ENCODE data around the gene PTPRZ1. TPM values are rescaled to one million over a fixed set of nuclear protein-coding genes. Genes with fewer than 3 reads are reported as not detected.

The PTPRZ1 gene
- total RNA-seq, 1 donor from 2014 or later = 2.2 TPM

DNA sequence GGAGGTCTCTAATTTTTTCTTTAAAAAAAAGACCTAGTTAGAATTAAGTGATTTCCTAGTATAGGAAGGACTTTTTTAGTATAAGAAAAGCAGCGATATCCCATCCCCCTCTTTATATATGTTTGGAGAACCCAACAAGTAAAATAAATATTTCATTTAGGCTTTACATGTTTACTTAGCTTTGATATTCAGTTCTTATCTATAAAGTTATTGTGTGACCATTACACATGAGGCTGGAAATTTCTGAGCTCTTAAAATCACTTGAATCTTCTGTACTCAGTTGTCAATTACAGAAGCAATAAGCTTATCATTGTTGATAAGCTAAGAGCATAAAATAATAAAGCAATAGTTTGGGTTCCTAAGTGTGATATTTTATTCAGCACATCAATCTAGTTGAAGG lies 181.4 kb downstream of the PTPRZ1 start:
- DNase-seq (ENCODE audit: low spot score) = no peak

- DNase-seq (ENCODE audit: low spot score) = no peak
Measured at GRCh38 chr7:122055073-122055472, 182.1 kb downstream of the PTPRZ1 start.

DNA sequence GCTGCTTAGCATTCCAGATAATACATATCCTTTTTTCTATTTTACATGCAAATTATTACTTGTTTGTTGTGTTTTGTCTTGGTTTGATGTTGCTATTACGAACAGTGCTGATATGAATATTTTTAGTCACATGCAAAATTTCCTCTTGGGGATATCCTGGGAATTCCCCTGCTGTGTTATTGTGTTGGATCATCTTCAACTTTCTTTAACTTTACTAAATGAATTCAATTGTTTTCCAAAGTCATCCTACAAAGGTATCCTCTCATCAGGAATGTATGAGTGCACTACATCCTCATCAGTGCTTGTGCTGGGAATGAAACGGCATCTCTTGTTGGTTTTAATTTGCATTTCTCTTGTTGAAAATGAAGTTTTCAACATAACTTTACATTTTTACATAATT lies 184.0 kb downstream of the PTPRZ1 start:
- DNase-seq (ENCODE audit: low spot score) = no peak

- DNase-seq (ENCODE audit: low spot score) = no peak
Measured at GRCh38 chr7:122059542-122059941, 186.6 kb downstream of the PTPRZ1 start.

- no peak for DNase-seq (ENCODE audit: low spot score)
Measured at GRCh38 chr7:122063146-122063545, 190.2 kb downstream of the PTPRZ1 start.

DNA sequence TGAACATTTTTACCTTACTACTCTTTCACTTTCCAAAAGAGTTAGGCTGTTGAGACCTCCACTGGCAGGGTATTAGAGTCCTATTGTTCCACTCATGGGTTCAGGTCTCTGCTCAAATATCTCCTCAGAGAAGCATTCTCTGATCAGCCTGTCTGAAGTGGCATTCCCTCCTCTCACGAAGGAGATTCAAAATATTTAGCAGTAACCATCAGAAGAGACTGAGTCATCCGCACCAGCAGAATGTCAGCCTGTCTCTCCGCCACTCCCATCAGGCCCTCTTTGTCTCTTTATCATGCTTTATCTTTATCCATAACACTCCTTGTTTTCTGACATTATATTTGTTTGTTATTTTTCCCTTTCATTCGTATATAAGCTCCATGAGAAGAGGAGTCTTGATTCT lies 192.0 kb downstream of the PTPRZ1 start:
- DNase-seq (ENCODE audit: low spot score) = no peak

GRCh38 chr7:122067077-122067476 lies 194.1 kb downstream of the PTPRZ1 start:
- no peak for DNase-seq (ENCODE audit: low spot score)

DNA sequence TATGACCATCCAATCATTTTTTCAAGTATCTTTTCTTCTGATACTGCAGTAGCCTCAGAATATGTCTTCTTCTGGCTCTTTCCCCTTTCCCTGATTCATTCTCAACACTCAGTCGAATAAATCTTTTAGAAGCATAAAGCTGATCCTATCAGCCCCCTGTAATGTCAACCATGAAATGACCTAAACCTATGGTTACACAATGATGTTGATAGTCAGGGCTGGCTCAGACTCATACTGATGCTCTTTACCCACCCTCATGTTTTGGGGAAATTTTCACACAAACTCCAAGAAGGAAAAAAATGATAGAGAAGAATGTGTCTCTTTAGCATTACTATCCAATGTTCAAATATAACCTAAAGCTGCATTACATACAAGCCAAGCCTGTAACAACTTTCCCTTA lies 195.1 kb downstream of the PTPRZ1 start:
- no peak for DNase-seq (ENCODE audit: low spot score)

DNA sequence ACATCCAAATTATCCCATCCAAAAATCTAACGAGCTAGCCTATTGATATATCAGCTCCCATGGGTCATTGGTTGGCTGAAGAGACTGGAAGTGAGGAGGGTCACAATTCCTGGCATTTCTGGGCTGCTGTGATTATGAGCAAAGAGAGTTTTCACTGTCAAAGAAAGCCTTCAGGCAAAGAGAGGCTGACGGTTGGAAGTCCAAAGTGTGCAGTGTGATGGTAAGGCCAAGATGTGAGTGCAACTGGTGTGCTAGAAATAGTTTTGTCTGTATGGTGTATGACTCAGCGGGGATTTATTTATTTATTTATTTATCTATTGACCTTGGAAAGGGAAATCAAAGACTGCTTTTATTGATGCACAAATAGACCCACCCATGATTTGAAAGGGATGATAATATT lies 196.0 kb downstream of the PTPRZ1 start:
- DNase-seq (ENCODE audit: low spot score) = no peak

DNA sequence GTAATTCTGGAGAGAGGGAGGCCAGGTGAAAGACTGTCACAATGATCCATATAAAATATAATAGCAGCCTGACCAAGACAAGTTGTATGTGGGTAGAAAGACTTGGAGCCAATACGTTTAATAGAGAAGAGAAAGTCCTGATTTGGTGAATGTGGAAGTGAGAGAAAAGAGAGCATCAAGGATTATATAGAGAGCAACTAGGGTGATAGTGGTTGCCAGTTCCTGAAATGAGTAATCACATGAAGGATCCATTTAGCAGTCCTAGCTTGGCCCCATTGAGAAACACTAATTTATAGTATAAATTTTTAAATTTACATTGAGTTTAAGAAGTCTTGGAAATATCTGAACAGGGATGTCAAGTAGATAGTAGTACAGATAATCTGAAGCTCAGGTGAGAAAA lies 197.1 kb downstream of the PTPRZ1 start:
- no peak for DNase-seq (ENCODE audit: low spot score)

GRCh38 chr7:122070834-122071233 lies 197.9 kb downstream of the PTPRZ1 start:
- DNase-seq (ENCODE audit: low spot score) = no peak

DNA sequence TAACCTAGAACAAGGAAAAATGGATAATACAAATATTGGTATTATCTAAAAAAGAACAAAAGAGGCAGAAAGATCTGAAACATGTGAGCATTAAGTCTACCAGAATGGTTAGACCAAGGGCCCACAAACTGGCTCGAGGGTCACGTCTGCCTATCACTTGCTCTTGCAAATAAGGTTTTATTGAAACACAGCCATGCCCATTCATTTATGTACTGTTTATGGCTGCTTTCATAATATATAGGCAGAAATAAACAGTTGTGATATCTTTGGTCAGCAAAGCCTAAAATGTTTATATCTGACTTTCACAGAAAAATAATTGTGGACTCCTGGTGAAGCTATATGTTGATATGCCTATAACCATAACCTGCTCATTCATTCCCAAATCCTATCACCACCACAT lies 199.3 kb downstream of the PTPRZ1 start:
- DNase-seq (ENCODE audit: low spot score) = no peak

DNA sequence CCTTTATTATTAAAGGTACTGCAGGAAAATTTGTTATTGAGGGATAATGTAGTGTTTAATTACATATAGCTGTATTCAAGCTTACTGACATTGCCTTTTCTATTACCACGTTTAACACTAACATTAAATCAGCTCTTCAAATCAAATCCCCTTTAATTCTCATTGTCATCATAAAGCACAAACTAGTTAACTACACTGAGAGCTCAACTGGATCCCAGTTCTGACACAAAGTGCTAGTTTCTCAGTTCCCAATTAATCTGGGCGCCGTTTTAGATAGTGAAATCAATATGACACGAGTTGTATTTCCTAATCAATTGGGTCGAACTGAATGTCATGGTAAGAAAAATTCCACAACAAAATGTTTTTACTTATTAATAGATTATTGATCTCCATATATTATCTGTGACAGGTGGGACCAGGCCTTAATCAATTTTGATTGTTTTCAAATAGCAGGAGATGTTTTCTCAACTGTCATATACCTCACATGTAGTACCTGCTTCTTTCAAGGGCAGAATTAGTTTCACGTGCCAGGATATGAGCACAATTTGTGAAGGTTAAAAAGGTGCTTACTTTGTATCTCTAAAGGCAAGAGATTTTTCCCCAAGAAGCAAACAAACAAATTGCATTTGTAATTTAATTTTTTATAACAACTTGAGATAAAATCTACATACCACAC lies 200.1 kb downstream of the PTPRZ1 start:
- no peak for DNase-seq (ENCODE audit: low spot score)

DNA sequence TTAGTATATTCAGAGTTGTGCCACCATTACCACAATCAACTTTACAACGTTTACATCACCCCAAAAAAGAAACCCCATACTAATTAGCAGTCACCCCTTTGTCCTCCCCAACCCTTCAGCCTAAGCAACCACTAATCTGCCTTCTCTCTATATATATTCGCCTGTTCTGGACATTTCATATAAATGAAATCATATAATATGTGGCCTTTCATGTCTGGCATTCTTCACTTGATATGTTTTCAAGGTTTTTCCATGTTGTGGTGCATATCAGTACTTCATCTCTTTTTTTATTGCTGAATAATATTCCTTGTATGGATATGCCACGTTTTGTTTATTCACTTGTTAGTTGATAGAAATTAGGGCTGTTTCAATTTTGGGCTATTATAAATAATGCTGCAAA lies 200.7 kb downstream of the PTPRZ1 start:
- no peak for DNase-seq (ENCODE audit: low spot score)

GRCh38 chr7:122082160-122082559 lies 209.2 kb downstream of the PTPRZ1 start:
- no peak for DNase-seq (ENCODE audit: low spot score)

DNA sequence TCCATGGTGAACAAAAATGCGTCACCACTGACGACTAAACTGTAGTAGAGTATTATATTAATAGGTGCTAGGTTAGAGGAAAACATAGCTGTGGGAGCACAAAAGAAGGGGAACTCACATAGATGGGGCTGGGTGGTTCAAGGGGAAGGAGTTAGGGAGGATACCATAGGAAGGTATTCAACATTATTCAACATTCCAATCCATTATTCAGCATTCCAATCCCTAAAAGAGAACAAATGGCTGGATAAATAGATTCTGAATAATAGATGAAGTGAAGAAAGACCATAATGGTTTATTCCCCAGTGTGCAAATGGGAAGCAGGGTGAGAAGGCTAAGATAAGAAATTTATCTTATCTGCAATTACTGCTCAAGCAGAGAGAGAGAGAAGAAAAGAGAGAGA lies 209.7 kb downstream of the PTPRZ1 start:
- no peak for DNase-seq (ENCODE audit: low spot score)

- peak; percentile 66 for DNase-seq (ENCODE audit: low spot score)
Measured at GRCh38 chr7:122092964-122093797, 220.2 kb downstream of the PTPRZ1 start.

GRCh38 chr7:122094549-122094948 lies 221.6 kb downstream of the PTPRZ1 start:
- no peak for DNase-seq (ENCODE audit: low spot score)

- DNase-seq (ENCODE audit: low spot score) = no peak
Measured at GRCh38 chr7:122095642-122096041, 222.7 kb downstream of the PTPRZ1 start.

- DNase-seq (ENCODE audit: low spot score) = no peak
Measured at GRCh38 chr7:122100021-122100420, 227.1 kb downstream of the PTPRZ1 start.

DNA sequence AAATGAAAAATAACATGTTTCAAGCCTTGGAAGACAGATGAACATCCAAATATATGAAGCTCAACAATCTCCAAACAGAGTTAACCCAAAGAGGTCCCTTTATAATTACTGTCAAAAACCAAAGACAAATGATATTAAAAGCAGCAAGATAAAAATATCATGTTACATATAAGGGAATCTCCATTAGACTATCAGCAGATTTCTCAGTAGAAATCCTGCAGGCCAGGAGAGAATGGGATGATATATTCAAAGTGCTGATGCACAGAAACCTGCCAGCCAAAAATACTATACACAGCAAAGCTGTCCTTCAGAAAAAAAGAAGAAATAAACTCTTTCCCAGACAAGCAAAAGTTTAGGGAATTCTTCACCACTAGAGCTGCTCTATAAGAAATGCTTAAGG lies 230.1 kb downstream of the PTPRZ1 start:
- DNase-seq (ENCODE audit: low spot score) = no peak
